ENCODE data around the gene FOXN3. TPM values are rescaled to one million over a fixed set of nuclear protein-coding genes. Genes with fewer than 3 reads are reported as not detected.

FOXN3 gene
- total RNA-seq, 4 donors from 2014 or later, result 66.1 to 130 (median 109) TPM

DNA sequence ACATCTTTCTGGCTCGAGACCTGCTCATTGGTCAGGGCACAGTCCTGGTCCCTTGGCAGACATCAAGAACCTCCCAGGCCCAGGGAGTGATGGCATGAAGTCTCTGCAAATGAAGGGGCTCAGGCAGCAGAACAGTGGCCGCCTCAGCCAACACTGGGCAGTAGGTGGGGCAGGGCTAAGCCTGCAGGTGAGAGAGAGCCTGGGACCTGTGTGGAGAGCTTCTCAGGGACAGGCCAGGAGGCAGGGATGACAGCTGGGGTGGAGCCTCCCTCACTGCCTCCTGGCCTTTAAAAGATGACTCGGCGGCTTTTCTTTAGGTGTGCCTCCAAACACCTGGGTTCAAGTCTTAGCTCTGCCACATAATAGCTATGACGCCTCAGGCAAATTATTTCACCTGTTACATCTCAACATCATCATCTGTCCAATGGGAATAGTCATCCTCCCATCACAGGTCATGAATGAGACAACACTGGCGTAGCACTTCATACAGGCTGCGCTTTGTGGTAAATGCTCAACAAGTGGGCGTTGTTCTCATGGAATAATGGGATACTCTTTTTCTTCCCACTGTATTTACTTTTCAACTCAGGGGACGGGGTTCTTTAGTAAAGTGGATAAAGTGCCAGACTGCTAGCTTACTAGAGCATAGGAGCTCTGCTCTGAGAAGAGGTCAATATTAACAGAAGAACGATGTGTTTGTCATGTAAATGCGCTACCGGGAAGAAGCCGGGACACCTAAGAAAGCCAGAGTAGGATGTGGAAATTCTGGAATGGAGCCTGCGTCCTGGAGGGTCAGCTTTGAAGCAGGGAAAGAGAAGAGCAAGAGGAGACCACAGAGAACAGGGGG lies 277.4 kb downstream of the FOXN3 start:
- Histone ChIP-seq H3K9me3 (peaks cover 0 to 5% of the 10 kb centered on the region in 2 donors), H3K36me3 (no peaks in the 10 kb centered on the region), H3K27me3 (no peaks in the 10 kb centered on the region), H3K27ac (no peak overlapping the region), H3K4me1 (no peaks in the 10 kb centered on the region), H3K4me3 (no peak overlapping the region)
- WGBS, 2 donors (ENCODE audit: low coverage in 1 of 2), result 70 to 73% methylated on average over 5 to 14 of the region's 14 CpGs
- TF ChIP-seq POLR2A (IDR thresholded peaks at IDR 0.05) (no peak), POLR2AphosphoS5 (IDR thresholded peaks at IDR 0.05) (no peak), EP300 (IDR thresholded peaks at IDR 0.05; ENCODE audit: low read depth) (no peak)
- TF ChIP-seq, protein P1, sequence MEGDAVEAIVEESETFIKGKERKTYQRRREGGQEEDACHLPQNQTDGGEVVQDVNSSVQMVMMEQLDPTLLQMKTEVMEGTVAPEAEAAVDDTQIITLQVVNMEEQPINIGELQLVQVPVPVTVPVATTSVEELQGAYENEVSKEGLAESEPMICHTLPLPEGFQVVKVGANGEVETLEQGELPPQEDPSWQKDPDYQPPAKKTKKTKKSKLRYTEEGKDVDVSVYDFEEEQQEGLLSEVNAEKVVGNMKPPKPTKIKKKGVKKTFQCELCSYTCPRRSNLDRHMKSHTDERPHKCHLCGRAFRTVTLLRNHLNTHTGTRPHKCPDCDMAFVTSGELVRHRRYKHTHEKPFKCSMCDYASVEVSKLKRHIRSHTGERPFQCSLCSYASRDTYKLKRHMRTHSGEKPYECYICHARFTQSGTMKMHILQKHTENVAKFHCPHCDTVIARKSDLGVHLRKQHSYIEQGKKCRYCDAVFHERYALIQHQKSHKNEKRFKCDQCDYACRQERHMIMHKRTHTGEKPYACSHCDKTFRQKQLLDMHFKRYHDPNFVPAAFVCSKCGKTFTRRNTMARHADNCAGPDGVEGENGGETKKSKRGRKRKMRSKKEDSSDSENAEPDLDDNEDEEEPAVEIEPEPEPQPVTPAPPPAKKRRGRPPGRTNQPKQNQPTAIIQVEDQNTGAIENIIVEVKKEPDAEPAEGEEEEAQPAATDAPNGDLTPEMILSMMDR (IDR thresholded peaks at IDR 0.05), result no peak
- in situ Hi-C loops (cut with MboI; ENCODE audit: low pct_ligation_motif_present in 1 of 4, low pct_unique_long_range_greater_than_20kb in 1 of 4, low sequenced_read_pairs in 3 of 4) (no loop called here), intact Hi-C loops (cut with DNase I; ENCODE audit: low total_unique reads) (no loop called here)
- DNase-seq, result no peak

DNA sequence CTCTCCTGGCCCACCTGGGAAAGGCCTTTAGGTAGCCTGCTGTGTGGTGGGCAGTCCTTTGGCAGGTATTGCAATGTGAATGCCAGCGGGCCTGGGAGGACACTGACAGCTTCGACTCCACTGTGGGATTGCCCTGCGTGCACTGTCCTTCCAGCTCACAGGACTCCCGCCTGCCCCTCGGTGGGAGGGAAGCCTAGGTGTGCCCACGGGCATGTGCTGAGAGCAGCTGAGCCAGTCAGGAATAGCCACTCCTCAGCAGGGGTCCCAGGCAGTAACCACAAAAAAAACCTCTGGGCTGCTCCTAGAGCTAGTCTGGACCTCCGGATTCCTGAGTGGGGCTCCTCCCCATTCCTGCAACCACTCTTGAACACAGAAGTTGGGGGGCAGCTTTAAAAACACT lies 278.2 kb downstream of the FOXN3 start:
- no peak for DNase-seq
- H3K36me3 ChIP-seq, result no peaks in the 10 kb centered on the region
- H3K4me3 ChIP-seq, result no peak overlapping the region
- H3K9me3 ChIP-seq, result peaks cover 0 to 5% of the 10 kb centered on the region in 2 donors
- no peaks in the 10 kb centered on the region for H3K4me1 ChIP-seq
- H3K27ac ChIP-seq, result no peak overlapping the region
- WGBS, 2 donors (ENCODE audit: low coverage in 1 of 2), result 99% methylated on average over 7 of the region's 7 CpGs; no CpG with 5 or more reads in 1 of the 2 donors
- intact Hi-C loops (cut with DNase I; ENCODE audit: low total_unique reads) (no loop called here), in situ Hi-C loops (cut with MboI; ENCODE audit: low pct_ligation_motif_present in 1 of 4, low pct_unique_long_range_greater_than_20kb in 1 of 4, low sequenced_read_pairs in 3 of 4) (no loop called here)
- TF ChIP-seq, protein P1 (IDR thresholded peaks at IDR 0.05), result no peak
- TF ChIP-seq POLR2A (IDR thresholded peaks at IDR 0.05) (no peak), EP300 (IDR thresholded peaks at IDR 0.05; ENCODE audit: low read depth) (no peak)
- no peaks in the 10 kb centered on the region for H3K27me3 ChIP-seq

DNA sequence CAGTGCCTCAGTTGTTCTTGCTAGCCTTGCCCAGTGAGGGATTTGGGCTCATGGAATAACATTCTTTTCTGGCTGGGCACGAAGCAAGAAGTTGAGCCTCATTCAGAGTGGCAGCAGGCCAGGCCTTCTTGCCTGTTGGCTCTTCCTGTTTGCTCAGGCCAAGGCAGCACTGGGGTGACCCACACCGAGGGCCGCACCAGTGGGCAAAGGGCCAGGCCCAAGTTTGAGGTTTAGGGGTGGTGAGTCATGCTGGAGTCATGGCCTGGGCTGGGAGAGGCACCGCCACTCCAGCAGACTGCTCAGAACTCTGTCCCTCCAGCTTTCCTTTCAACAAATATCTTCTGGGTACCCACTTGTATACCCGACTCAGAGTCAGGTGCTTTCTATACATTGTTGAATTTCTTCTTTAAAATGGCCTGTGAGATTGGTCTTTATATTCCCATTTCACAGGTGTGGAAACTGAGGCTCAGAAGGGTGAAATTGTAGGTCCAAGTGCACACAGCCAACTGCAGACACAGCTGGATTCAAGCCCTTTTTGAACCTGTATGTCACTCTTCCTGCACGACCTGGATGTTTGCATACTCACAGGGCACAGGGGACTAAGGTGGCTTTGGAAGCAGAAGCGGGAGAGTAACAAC lies 279.4 kb downstream of the FOXN3 start:
- Histone ChIP-seq H3K27me3 (no peaks in the 10 kb centered on the region), H3K36me3 (no peaks in the 10 kb centered on the region), H3K4me1 (no peaks in the 10 kb centered on the region), H3K4me3 (no peak overlapping the region), H3K9me3 (peaks cover 0 to 5% of the 10 kb centered on the region in 2 donors), H3K27ac (no peak overlapping the region)
- intact Hi-C loops (cut with DNase I; ENCODE audit: low total_unique reads) (no loop called here), in situ Hi-C loops (cut with MboI; ENCODE audit: low pct_ligation_motif_present in 1 of 4, low pct_unique_long_range_greater_than_20kb in 1 of 4, low sequenced_read_pairs in 3 of 4) (no loop called here)
- WGBS, 2 donors (ENCODE audit: low coverage in 1 of 2), result 58 to 80% methylated on average over 2 to 7 of the region's 7 CpGs
- no peak for TF ChIP-seq EP300 (IDR thresholded peaks at IDR 0.05; ENCODE audit: low read depth)
- TF ChIP-seq, protein P1 (IDR thresholded peaks at IDR 0.05), result no peak
- TF ChIP-seq POLR2AphosphoS5 (IDR thresholded peaks at IDR 0.05), result no peak
- no peak for TF ChIP-seq POLR2A (IDR thresholded peaks at IDR 0.05)
- no peak for DNase-seq

DNA sequence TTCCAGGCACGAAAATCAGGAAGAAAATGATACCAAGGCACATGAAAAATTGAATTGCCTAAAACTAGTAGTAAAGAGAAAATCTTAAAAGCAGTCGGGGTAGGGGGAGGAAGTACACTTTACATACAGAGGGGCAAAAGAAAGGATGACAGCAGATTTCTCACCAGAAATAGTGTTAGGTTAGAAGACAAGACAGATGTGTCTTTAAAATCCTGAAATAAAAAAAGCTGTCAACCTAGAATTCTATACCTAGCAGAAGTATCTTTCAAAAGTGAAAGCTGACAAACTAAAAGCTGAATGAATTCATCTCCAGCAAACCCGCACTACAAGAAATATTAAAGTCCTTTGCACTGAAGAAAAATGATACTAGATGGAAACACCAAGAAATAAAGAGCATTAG lies 280.4 kb downstream of the FOXN3 start:
- Histone ChIP-seq H3K4me1 (no peaks in the 10 kb centered on the region), H3K27me3 (no peaks in the 10 kb centered on the region), H3K36me3 (no peaks in the 10 kb centered on the region), H3K27ac (no peak overlapping the region), H3K4me3 (no peak overlapping the region), H3K9me3 (peaks cover 0 to 5% of the 10 kb centered on the region in 2 donors)
- TF ChIP-seq POLR2AphosphoS5 (IDR thresholded peaks at IDR 0.05) (no peak), POLR2A (IDR thresholded peaks at IDR 0.05) (no peak), EP300 (IDR thresholded peaks at IDR 0.05; ENCODE audit: low read depth) (no peak)
- TF ChIP-seq, protein P1 (IDR thresholded peaks at IDR 0.05), result no peak
- 85 to 87% methylated on average over 3 of the region's 3 CpGs for WGBS, 2 donors (ENCODE audit: low coverage in 1 of 2)
- no peak for DNase-seq
- intact Hi-C loops (cut with DNase I; ENCODE audit: low total_unique reads) (no loop called here), in situ Hi-C loops (cut with MboI; ENCODE audit: low pct_ligation_motif_present in 1 of 4, low pct_unique_long_range_greater_than_20kb in 1 of 4, low sequenced_read_pairs in 3 of 4) (no loop called here)

Measured in transverse colon (tissue), 4 donors.